Dendritic cell treated with granulocyte-macrophage colony-stimulating factor and Interleukin-4, amounts not matched to agents 40 ng/mL and 50 ng/mL, for 4 days (primary cell): ENCODE data around the gene TRAM1L1.

Experiments
- H3K27ac Mint-ChIP-seq: one replicate; pipeline ENCODE4 v1.8.0; 2022; ENCODE audit warnings: mild to moderate bottlenecking, mixed read lengths
- H3K27me3 Mint-ChIP-seq: one replicate; pipeline ENCODE4 v1.8.0; 2022; ENCODE audit warnings: mild to moderate bottlenecking, mixed read lengths
- H3K36me3 Mint-ChIP-seq: one replicate; pipeline ENCODE4 v1.8.0; 2022; ENCODE audit warnings: low read depth, mixed read lengths
- H3K4me1 Mint-ChIP-seq: one replicate; pipeline ENCODE4 v1.8.0; 2022; ENCODE audit warnings: low read depth, mixed read lengths
- H3K4me3 Mint-ChIP-seq: one replicate; pipeline ENCODE4 v1.8.0; 2022; ENCODE audit warnings: mild to moderate bottlenecking, moderate library complexity, mixed read lengths
- H3K9me3 Mint-ChIP-seq: one replicate; pipeline ENCODE4 v1.8.0; 2022; ENCODE audit warnings: mixed read lengths
- intact Hi-C: fragments of 100-400 bp; cut with micrococcal nuclease; formaldehyde crosslinking; loops from one replicate; pipeline ENCODE4 v1.15.0; 2022

TRAM1L1 gene

GRCh38 chr4:117084866-117085701, at the start of gene TRAM1L1:
Gene TRAM1L1 (minus strand): TSS chr4:117085576. CDS start chr4:117085393, 183 bp downstream.
- H3K27me3 Mint-ChIP-seq: peaks cover 9% of the 10 kb centered on the region
- no peaks in the 10 kb centered on the region for H3K36me3 Mint-ChIP-seq
- H3K4me3 Mint-ChIP-seq: peak within 1 kb of the TSS; percentile 55
- H3K4me1 Mint-ChIP-seq: no peaks in the 10 kb centered on the region
- no peak within 1 kb of the TSS for H3K27ac Mint-ChIP-seq
- H3K9me3 Mint-ChIP-seq: no peaks in the 10 kb centered on the region
- intact Hi-C loops: no loop called here

- no peaks in the 10 kb centered on the region for H3K27me3 Mint-ChIP-seq
- no peak overlapping the region for H3K27ac Mint-ChIP-seq
- no peaks in the 10 kb centered on the region for H3K4me1 Mint-ChIP-seq
- peaks cover 12% of the 10 kb centered on the region for H3K9me3 Mint-ChIP-seq
- intact Hi-C loops: no loop called here
- no peak overlapping the region for H3K4me3 Mint-ChIP-seq
- H3K36me3 Mint-ChIP-seq: no peaks in the 10 kb centered on the region
Observed at GRCh38 chr4:117134386-117134785, 49.0 kb upstream of the TRAM1L1 start.

- intact Hi-C loops: no loop called here
- Mint-ChIP-seq H3K36me3 (no peaks in the 10 kb centered on the region), H3K9me3 (no peaks in the 10 kb centered on the region), H3K4me3 (no peak overlapping the region), H3K4me1 (no peaks in the 10 kb centered on the region), H3K27ac (no peak overlapping the region), H3K27me3 (no peaks in the 10 kb centered on the region)
Observed at GRCh38 chr4:117096886-117097285, 11.5 kb upstream of the TRAM1L1 start.

DNA sequence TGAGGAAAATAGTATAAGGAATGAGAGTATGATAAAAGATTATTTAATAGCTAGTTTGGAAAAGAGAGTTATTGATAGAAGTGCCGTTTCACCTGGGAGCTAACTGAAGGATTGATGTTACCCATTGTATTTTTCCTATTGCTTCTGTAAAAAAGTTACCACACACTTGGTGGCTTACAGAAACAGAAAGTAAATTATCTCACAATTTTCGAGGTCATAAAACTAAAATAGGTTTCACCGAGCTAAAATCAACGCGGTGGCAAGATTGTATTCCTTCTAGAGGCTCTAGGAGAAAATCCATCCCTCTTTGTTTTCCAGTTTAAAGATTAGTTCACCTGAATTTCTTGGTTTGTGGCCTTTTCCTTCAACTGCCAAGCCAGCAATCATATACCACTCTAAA, 11.1 kb upstream of the TRAM1L1 start:
- intact Hi-C loops: no loop called here
- Mint-ChIP-seq H3K27ac (no peak overlapping the region), H3K4me3 (no peak overlapping the region), H3K27me3 (no peaks in the 10 kb centered on the region), H3K4me1 (no peaks in the 10 kb centered on the region), H3K9me3 (no peaks in the 10 kb centered on the region), H3K36me3 (no peaks in the 10 kb centered on the region)

DNA sequence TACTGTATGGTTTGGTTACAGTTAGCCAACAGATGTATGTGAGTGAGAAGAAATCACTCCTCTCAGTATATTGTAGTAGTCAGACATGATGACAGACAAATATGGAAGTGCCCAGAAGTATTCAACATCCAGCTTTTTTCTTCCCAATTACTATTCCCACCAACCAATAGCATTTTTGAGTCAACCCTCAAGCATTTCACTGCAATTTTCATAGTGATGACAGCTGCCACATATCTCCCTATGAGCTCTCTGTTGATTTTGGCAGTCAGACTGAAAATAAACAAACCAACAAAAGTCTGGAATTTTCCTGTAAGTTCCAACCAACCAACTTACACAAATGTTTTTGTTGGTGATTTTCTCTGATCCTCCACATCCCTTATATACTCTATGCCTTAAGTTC, 8.2 kb upstream of the TRAM1L1 start:
- Mint-ChIP-seq H3K27ac (no peak overlapping the region), H3K4me1 (no peaks in the 10 kb centered on the region), H3K4me3 (no peak overlapping the region), H3K9me3 (no peaks in the 10 kb centered on the region), H3K36me3 (no peaks in the 10 kb centered on the region), H3K27me3 (no peaks in the 10 kb centered on the region)
- intact Hi-C loops: no loop called here

DNA sequence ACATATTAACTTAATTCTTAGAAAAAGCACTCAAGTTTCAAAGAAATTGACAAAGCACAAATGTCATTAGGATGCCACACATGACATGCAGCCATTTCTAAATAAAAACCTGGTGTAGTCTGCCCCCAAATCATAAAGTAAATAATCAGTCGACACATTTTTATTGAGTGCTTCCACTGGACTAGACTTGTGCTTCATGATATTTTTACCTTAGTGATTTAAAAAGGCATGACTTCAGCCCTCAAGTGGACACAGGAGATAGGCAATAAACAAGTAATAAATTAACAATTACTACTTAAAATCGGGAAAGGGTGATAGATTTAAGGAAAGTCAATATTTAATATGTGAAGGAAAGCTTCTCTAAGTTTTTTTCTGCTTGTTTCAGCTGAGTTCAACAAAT, 7.6 kb downstream of the TRAM1L1 start:
- H3K27ac Mint-ChIP-seq: no peak overlapping the region
- intact Hi-C loops: no loop called here
- H3K9me3 Mint-ChIP-seq: peaks cover 13% of the 10 kb centered on the region
- H3K4me1 Mint-ChIP-seq: no peaks in the 10 kb centered on the region
- H3K36me3 Mint-ChIP-seq: no peaks in the 10 kb centered on the region
- no peak overlapping the region for H3K4me3 Mint-ChIP-seq
- no peaks in the 10 kb centered on the region for H3K27me3 Mint-ChIP-seq

- Mint-ChIP-seq H3K27me3 (no peaks in the 10 kb centered on the region), H3K36me3 (no peaks in the 10 kb centered on the region), H3K4me1 (no peaks in the 10 kb centered on the region), H3K9me3 (no peaks in the 10 kb centered on the region), H3K27ac (no peak overlapping the region), H3K4me3 (no peak overlapping the region)
- intact Hi-C loops: no loop called here
Observed at GRCh38 chr4:117068120-117068519, 17.3 kb downstream of the TRAM1L1 start.

GRCh38 chr4:117063961-117064696, 21.2 kb downstream of the TRAM1L1 start:
- intact Hi-C loops: no loop called here
- no peaks in the 10 kb centered on the region for H3K36me3 Mint-ChIP-seq
- H3K27me3 Mint-ChIP-seq: no peaks in the 10 kb centered on the region
- H3K9me3 Mint-ChIP-seq: peaks cover 10% of the 10 kb centered on the region
- no peaks in the 10 kb centered on the region for H3K4me1 Mint-ChIP-seq
- no peak overlapping the region for H3K27ac Mint-ChIP-seq
- no peak overlapping the region for H3K4me3 Mint-ChIP-seq

DNA sequence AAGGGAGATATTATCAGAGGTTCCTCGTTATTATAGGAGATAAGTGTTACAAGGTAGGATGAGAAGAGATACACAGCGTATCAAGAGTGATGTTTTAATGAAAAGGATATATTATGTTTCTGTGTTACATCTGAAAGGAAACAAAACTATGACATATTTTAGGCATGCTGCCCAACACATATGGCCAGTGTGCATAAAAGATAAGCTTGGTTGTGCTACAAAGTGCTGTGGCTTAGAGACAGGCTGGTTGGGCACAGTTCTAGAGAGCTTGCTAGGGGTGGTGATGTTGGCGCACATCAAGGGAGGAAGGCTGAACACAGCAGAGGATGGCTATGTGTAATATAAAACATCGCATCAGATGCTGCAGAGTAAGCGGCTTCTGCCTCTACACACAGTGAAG, 42.4 kb downstream of the TRAM1L1 start:
- Mint-ChIP-seq H3K36me3 (no peaks in the 10 kb centered on the region), H3K27me3 (no peaks in the 10 kb centered on the region), H3K9me3 (no peaks in the 10 kb centered on the region), H3K4me3 (no peak overlapping the region), H3K4me1 (no peaks in the 10 kb centered on the region), H3K27ac (no peak overlapping the region)
- intact Hi-C loops: no loop called here
